NCI-H526 treated with DMSO at 0.1 percent for 48 hours (cell line): ENCODE results near the gene CHD8.
A peak's percentile ranks its signal among the peaks of the same experiment; 100 is the strongest.
"Not testable (repeated sequence)": the region's sequence is repeated elsewhere in the genome, so short reads cannot be mapped to it uniquely, and the experiment has no call there.

ENCODE experiments used
- DNase-seq: peaks from one replicate; lab custom pipeline; 2025; lab: John Stamatoyannopoulos, UW

CHD8 gene

DNA sequence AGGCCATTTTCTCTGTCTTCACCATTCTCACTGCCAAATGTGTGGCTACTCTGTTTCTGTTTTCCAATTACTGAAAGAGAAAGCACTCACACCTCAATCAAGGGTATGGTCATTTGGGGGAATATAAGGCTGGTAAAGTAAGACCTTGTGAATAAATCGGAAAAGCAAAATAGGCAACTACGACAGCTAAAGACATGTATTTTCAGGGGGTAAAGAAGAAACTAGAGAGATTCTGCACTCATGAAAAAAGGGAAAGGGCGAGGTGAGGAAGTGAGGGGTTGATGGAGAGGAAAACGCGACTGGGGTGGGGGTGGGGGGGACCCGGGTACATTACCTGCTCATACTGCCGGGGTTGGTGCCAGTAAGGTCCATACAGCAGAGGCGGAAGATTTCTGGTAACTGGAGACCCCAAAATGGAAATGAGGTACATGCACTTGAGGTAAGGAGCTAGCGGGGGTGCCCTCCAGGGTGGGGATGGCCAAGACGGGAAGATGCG is 19.3 kb downstream of the CHD8 start:
- DNase-seq: no peak

DNA sequence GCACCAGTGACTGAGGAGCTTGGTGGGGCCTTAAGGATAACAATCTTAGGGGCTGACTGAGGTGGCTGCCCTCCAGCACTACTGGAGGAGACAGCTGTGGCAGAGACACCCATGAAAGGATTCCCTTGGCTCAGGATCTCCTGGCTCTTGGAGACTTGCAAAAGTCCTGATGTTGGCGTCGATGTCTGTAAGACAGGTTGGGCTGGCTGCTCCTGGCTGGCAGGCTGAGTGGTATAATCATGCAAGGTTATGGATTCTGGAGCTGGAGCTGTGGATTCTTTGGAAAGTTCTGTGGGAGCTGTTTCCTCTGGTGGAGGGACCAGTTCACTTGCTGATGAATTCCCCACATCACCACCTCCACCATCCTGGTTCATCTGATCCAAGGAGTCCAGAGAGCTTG is 24.8 kb downstream of the CHD8 start:
- no peak for DNase-seq

DNA sequence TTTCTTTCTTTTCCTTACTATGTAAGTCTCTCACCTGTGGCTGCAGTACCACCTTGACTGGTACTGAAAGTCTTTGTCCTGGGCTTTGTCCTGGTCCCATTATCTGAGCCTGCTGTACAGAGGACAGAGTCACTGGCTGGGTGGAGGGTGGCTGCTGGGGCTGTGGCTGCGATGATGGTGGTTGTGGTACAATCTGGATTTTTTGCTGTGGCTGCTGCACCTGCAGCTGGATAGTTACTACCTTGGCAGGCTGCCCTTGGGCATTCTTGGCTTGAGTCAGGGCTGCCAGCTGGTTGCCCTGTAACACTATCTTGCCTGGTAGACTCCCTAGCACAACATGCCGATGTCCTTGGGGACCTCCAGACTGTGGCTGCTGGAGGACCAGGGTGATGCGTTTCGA is 27.0 kb downstream of the CHD8 start:
- DNase-seq: no peak

DNA sequence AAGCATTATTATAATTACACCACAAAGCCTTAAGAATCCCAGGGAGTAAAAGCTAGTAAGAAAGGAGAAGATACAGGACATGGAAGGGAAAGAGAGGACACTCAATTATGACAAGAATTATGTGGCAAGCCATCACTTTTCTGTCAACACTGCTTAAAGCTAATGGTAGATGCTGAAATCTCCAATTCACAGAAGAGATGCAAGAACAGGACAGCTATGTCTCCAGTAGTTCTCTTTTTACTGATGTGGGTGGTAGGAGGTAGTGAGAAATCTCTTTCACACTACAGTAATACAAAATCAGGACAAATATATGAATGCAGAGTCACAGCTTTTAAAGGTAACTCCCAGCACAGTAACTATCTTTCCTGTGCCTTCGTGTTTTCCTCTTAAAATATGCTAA is 29.2 kb downstream of the CHD8 start:
- DNase-seq: no peak

DNA sequence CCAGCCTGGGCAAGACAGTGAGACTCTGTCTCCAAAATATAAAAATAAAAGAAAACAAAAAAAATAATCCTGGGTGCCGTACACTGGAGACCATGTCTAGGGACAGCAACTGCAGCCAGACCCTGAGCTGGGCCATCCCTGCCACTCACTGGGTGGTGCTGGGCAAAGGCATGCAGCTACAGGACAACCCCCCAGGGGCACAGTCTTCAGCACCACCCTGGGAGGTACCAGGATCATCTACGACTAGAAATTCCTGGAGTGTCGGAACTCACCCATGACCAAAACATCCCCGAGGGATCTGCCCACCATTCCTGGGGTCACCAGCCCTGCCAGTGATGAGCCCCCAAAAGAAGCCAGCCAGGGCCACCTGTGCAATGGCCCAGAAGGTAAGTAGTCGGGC is 36.4 kb downstream of the CHD8 start:
- no peak for DNase-seq

DNA sequence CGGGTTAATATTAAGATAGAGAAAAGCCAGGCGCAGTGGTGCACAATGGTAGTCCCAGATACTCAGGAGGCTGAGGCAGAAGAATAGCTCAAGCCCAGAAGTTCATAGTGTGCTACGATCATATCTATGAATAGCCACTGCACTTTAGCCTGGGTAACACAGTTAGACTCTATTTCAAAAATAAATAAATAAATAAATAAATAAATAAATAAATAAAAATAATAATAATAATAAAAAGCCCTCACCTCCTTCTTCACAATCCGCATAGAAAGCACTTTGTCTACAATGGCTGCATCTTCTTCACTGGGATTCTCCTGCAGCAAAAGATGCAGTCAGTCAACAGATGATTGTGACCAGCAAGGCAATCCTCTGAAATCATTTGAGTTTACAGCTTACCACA is 40.6 kb downstream of the CHD8 start:
- no peak for DNase-seq

DNA sequence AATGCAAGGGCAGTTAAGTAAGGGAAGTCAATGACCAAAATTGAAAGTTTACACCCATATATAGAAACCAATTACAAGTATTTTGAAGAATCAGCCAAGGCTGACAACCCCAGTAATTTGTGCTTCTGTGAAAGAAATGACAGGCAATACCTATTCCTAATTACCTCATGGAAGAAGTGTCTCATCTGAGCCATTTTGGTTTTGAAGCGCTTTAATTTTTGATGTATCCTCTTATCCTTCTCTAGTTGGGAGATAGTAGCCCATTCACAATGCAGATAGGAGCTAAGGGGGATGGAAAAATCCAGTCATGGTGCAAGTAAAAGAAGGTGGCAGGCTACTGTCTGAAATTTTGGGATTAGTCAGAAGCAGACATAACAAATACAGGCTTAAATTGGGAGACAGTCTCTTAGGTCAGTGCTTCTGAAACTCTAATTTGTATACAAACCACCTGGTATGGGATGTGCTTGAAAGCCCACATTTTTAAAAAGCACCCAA is 41.7 kb downstream of the CHD8 start:
- no peak for DNase-seq

DNA sequence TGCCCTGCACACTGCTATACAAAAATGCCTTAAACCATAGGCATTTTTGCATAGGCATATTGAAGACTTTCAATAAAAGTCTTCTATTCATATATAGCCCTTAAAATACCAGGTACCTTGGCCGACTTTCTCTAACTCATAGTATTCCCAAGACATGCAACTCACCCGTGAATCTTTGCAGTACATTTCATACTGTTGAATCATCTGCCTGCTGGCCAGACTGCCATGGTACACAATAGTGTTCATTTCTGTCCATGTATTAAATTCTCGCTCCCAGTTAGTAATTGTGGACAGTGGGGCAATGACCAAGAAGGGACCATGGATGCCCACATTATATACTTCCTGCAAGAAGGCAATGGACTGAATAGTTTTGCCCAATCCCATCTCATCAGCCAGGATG is 47.8 kb downstream of the CHD8 start:
- no peak for DNase-seq

DNA sequence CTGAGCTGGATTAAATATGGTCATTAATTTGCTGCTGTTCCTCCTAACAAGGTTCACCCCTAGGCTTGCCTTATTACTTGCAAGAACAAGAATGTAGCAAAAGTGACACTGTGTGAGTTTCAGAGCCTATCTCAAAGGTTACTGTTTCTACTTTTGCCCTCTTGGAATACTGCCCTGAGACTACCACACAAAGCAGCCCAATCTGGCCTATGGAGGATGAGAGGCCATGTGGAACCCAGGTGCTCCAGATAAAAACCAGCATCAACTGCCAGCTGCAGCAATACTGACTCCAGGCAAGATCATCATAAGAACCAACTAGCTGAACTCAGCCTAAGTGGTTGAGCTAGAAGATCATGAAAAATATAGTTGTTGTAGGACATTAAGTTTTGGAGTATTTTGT is 49.7 kb downstream of the CHD8 start:
- DNase-seq: no peak

DNA sequence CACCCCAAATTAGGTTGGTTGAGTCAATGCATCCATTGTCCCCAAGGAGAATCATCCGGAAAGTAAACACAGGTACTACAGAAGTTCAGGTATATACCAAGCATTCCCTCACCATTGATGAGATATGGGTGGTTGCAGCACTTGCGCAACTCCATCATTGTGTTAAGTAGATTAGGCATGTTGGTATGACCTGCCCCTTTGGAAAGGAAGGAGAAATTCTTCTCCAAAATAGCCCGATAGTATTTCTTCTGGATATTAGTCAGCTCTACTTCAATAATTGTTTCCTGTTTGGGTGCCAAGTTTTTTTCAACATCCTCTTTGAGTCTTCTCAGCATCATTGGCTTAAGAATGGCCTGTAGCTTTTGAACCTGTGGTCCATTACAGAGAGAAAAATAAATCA is 50.8 kb downstream of the CHD8 start:
- DNase-seq: no peak

DNA sequence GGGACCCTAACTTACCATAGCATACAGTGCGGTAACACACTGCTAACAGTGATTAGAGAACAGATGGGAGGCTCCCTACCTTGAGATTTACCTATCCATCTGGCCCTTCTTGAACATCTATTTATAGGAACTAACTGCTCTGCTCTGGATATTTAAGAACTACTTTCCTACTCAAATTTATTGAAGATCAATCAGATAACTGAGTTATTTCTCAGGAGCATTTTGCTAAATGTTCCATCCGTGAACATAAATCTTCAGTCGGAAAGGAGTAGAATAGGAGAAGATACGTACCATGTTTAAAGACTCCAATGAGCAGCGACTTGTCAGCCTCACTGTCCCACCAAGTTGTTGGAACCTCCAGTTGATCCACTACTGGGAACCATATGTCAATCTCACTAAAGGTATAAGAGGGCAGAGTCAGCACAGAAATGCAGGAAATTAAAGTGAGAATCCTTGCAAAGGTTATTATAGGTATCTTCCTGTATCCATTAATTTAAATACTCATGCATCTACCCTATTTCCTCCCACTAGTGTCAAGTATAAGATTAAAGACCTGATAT is 56.5 kb downstream of the CHD8 start:
- DNase-seq: no peak

DNA sequence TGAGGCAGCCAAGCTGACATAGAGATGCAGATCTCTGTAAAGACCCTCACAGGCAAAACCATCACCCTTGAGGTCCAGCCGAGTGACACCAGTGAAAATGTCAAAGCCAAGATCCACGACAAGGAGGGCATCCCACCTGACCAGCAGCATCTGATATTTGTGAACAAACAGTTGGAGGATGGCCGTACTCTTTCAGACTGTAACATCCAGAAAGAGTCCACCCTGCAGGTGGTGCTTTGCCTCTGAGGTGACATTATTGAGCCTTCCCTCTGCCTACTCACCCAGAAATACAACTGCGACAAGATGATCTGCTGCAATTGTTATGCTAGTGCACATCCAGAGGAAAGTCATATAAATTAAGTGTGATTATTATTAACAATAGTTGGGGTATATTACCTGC is 57.0 kb downstream of the CHD8 start:
- no peak for DNase-seq

DNA sequence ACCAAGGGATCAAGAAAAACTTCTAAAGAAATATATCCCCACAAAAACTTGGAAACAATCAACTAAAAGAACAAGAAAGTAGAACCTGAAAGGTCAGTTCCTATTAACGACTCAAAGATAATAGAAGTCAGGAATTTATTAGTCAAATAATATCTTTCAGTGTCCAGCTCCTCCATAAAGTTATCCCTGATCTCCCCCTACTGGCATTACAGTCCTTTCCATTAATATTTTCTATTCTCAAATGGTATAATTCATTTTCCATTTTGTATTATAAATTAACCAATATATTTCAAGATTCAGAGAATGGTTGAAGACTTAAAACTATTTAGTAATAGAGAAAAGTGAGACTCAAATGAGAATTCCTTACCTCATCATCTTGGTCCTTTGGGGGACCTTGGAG is 60.5 kb downstream of the CHD8 start:
- DNase-seq: no peak

DNA sequence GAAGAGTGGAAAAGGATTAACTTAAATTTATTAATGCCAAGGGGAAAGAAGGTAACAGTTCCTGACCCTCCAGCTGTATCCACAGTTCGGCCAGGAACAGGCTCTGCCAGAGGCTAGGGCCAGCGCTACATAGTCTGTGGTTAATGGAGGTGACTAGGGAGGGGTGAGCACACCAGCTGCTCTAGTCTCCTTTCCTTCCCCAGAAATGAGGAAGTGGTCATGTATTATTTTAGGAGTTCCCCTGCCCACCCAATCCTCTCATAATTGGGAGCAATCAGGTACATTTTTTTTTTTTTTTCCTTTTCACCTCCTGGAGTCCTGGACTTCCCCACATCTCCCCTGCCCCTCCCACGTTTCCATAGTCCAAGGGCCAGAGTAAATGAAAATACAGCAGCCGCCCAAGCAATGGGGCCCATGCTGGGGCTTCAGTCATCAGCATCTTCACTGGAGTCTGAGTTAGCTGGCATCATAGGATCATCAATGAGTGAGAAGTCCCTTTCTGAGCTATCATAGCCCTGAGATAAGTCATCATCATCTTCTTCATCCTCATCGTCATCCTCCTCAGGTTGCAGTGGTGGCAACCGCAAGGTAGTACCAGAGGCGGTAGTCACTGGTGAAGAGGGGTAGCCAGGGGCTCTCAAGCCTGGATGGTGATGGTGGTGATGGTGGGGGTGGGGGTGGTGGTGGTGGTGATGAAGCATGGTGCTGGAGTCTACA is 70.6 kb downstream of the CHD8 start:
- DNase-seq: no peak

DNA sequence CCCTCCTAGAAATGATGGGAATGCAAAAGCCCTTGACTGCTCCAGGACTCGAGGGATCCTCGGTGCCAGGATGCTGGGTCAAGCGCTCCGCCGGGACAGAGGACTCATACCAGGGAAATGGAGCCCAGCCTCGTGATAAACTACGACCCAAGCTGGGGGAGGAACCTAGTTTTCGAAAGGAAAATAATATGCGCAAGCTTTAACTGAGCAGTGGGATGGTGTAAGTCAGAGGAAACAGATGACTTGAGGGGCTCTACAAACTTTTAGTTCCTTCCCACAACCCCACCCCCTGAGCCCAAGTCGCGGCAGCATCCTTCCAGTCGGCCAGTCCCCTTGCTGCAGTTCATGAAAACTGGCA is 71.5 kb downstream of the CHD8 start:
- DNase-seq: no peak

DNA sequence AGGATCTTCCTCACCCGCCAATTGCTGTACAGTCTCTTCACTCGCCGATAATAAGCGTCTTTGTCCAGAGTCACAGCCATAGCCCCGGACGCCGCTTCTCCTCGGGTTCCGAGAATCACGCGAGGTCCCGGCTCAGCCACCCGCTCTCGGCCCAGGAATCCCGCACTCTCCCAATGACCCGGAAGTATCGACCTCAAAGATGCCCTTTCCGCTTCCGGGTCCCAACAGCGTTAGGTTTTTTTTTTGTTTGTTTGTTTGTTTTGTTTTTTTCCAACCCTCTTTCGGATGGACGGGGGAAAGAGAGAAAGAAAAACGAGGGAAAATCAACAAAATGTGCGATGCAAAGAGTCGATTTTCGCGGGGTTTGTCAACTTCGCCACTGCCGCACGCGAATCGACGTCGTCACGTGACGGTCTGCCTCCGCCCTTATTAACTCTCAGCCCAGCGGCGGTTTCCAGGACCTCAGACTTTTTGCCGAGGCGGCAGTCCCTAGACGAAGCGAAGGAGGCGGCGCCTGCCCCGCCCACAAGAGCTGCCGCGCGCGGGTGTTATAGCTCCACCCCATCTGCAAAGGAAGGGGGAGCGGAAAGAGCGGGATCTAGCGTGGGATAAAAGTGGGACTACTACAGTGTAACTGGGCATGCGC is 72.0 kb downstream of the CHD8 start, which contains the start of gene SUPT16H:
TSS of gene SUPT16H (minus strand) at position 172 of the 646 bp plus-strand sequence. CDS start at position 80, 92 bp downstream.
- DNase-seq: peak; percentile 94

DNA sequence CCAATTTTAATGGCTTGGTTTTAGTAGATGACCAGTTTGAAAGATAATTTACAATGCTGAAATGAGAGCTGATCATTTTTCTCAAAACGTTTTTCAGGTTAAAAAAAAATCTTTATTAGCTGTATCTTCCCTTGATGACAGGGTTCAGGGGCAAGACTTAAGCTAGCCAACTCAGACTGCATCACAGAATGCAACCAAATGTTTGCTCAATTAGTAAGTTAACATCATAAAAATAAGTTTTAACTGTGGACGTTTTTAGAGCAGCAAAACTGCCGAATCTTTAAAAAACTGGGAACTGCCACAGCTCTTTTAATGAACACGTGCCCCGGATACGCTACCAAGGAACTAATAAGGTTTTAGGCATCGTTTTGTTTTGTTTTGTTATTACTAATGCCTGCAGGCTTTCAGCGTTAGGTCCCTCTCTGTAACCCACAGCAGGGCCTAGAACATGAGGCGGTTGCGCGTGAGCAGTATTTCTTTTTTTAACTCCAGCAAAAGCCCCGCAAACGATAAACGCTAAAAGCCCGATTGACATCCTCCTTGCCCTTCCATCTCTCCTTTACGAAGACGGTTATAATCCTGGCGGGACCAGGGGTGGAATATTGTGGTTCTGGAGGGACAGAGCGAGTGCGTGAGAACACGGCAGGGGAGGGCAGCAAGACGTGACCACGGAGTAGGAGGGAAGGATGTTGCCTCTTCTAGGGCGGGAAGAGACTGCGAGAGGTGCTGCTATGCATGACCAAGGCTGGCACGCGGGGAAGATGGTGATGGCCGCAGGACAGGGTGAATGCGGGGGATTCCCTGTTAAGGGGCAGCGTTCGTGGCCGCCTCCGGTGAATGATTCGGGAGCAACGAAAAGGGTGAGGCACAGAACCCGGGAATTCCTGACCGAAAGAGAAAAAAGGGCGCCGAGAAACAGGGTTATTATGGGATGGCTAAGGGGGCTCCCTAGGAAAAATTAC is 72.8 kb downstream of the CHD8 start:
- DNase-seq: no peak

DNA sequence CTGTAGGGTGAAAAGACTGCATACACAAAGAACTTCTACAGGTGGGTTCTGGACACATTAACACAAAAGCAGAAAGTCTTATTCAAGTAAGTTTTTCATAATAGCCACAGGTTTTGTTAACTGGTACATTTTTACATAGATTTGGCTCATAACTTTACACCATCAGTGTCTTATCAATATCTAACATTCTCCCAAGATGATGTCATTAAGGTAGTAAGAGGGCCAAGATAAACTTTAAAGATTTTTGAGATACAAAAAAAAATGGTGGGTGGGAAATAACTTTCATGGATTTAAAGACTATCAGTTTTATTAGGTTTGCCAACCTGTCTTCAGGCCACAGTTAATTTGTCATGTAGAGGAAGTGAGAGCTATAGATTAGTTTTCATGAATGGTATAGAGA is 73.8 kb downstream of the CHD8 start:
- no peak for DNase-seq

DNA sequence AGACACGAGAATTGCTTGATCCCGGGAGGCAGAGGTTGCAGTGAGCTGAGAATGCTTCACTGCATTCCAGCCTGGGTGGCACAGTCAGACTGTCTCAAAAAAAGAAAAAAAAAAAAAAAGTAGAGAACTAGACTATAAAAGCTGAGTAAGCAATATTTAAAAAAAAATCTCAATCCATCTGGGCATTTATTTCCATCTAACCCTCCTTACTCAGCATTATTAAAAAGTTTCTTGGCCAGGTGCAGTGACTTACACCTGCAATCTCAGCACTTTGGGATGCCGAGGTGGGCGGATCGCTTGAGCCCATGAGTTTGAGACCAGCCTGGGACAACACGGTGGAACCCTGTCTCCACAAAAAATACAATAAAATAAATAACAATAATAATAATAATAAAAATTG is 76.6 kb downstream of the CHD8 start:
- DNase-seq: no peak

DNA sequence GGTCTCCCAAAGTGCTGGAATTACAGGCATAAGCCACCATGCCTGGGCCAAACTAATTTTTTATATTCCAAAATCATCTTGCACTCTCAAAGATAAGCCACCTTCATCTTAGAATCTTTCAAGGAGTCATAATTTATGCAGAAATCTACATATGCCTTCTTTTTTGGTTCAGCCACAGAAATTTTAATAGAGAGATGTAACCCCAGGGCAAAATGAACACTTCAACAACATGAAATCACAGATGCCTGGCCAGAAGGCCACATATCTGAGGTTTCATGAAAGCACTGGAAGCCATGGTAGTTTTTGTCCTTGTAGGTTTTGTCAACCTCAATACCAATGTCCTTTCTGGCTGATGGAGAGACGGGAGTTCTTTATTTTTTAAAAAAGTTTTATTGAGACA is 81.9 kb downstream of the CHD8 start:
- DNase-seq: no peak

DNA sequence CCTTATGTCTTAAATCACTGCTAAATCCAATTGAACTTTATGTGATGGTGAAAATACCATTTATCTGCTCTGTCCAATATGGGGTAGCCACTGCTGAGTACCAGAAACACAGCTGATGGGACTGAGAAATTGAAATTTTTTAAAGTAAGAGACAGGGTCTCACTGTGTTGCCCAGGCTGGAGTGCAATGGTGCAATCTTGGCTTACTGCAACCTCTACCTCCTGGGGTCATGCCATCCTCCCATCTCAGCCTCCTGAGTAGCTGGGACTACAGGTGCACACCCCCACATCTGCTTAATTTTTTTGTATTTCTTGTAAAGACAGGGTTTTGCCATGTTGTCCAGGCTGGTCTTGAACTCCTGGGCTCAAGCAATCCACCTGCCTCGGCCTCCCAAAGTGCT is 83.1 kb downstream of the CHD8 start:
- not testable (repeated sequence) for DNase-seq
